Measurements from ENCODE around the gene SLC25A21.

Gene SLC25A21

DNA sequence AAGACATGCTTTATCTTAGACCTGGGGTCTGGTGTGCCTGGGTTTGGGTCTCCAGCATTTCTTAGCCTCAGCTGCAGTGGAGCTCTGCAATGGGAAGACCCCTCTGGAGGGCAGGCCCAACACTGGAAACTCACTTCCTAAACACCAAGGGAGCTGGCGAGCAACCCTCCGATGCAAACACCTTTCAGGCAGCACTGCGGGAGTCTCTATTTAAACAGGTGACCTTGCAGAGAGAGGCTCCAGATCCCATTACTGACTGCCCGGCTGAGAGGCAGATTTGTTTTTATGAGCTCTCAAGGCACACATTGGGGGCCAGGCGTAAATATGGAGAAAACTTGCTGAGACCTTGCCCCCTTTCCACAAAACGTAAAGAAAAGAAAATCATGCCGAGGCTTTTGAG, 315.3 kb downstream of the SLC25A21 start:
- DNase-seq = no peak

DNA sequence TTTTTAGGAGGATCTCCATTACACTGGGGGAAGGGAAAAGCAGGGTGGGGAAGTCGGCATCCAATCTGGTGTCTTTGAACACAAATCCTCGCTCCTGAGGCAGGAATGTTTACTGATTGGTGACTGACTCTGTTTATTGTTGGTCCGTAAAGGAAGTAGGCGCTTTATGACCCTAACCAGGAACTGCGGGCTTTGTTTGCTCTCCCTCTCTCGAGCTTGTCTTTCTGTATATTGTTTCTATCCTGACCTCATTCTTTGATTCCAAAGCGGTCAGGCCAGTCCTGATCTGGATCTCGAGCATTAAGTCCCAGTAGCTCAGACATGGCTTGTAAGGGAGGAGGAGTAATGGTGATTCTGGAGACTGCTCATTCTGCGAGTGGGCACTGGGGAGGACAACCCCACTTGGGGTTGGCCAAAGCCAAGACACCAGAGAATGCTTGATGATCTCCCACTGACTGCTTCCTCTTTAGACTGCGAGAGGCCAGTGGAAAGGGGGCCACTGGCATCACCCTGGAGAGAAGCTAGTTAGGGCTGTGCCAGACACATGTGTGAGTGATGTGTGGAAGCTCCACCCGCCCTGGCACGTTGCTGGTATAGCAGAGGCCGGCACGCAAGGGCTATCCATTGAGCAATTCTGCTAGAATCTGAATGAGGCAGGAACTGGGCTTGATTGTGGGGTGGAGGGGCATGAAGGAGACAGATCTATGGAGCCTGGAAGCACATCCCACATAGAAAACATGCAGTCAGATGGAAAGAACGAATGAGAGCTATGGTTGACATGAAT, 316.1 kb downstream of the SLC25A21 start:
- no peak for DNase-seq

GRCh38 chr14:36855396-36855795, 317.0 kb downstream of the SLC25A21 start:
- no peak for DNase-seq

DNA sequence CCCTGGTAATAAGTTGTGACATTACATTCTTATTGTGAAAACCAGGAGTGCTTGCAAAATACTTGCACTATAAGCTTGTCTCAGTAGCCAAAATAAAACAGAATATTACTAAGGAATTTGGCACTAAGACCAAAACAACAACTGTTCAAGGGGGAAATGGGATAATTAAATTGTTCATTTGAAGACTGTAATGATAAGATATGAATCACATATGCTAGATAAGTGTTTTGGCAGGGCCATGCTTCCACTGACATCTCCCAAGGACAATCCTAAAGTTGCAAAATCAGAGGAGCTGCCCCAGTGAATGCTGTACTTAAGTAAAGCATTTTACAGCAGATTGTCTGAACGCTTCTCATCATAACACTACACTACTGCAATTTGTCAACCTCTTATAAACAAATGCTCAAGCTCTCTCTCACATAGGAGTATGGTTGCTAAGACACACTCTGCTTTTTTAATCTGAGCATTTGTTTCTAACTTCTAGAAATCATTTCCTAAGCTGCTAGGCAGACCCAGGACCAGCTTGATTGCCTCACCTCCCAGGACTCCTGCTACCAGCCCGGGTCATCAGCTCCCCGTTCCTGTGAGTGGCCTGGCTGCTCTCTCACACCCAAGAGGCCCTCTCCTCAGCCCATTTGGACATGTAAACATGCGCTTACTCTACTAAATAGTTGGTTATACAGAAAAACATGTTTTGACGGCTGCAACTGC, 319.3 kb downstream of the SLC25A21 start:
- no peak for DNase-seq

GRCh38 chr14:36848213-36848612, 324.2 kb downstream of the SLC25A21 start:
- DNase-seq = no peak

- no peak for DNase-seq
These were observed 325.0 kb downstream of the SLC25A21 start for GRCh38 chr14:36847366-36847765.

DNA sequence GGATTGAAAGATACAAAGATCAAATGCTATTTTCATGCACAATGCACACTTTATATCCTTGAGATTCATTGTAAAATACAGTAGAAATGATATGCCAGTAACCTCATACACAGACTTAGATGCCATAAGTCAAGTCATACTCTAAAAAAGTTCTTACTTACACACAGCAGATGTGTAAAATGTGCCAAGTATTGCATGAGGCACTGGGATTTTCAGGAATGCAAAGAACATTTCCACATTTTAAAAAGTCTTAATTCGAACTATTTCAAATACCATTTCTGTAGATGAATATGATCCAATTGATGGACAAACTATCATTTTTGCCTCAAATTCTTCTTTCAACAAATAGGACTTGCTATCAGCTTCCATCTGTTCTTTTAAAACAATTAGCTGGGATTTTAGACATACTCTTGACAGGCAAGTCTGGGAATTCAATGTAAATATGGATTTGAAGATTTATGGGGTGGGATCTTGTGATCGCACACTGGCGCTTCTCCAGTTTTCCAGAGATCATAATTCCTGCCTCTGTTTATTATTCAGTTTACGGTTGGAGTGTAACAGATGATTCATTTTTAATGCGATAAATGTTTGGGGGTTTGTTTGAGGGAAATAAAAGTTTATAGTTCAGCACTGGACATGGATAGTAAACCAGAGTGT, 326.9 kb downstream of the SLC25A21 start:
- no peak for DNase-seq

DNA sequence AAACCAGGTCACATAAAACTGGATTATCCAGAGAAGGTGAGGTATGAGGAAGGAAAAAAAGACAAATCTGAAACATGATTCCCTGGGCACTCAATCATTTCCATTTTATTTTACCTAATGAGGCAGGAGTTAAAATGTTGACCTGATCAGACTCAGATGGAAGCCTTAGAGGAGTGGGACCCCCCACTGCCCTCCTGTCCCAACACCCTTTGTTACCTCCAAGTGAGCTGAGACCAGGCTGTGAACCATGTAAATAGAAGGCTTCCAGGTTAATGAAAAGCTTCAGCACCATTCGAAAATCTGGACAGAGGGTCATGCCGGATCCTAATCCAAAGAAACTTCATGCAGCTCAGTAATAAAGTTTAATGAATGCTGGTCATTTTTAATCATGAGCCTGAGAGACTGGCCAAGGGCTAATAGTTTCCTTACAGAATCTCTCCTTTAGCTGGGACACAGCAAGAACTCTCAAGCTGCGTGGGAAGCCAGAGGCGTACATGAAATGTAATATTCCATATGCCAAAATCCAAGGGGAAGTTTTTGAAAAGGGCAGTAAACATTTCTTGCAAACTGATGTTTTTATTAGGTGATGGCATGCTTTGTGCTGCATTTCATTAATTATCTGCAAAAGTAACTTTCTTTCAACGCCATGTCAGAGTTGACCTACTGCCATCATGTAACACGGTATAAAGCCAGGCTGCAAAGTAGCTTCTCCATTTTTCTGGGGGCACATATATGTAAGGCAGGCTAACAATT, 327.8 kb downstream of the SLC25A21 start:
- DNase-seq = no peak

DNA sequence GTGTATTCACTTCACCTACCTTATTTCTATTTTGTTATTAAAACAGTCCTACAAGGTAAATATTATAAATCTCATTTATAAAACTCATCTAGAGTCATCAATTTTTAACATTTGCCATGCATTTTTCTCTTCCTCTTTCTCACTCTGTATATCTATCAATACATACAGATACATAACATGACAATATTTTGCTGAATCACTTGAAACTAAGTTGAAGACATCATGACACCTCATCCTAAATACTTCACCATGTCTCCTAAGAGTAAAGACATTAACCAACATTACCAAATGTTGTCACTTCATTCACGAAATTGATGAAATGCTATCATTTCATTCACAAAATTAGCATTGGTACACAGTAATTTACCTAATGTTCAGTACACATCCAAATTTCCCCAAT, 329.0 kb downstream of the SLC25A21 start:
- DNase-seq = no peak

- DNase-seq = no peak
These were observed 337.3 kb downstream of the SLC25A21 start for GRCh38 chr14:36835128-36835527.

GRCh38 chr14:36834293-36834692, 338.1 kb downstream of the SLC25A21 start:
- DNase-seq = no peak

GRCh38 chr14:36829547-36829946, 342.9 kb downstream of the SLC25A21 start:
- DNase-seq = no peak

- no peak for DNase-seq
These were observed 344.5 kb downstream of the SLC25A21 start for GRCh38 chr14:36827861-36828260.

DNA sequence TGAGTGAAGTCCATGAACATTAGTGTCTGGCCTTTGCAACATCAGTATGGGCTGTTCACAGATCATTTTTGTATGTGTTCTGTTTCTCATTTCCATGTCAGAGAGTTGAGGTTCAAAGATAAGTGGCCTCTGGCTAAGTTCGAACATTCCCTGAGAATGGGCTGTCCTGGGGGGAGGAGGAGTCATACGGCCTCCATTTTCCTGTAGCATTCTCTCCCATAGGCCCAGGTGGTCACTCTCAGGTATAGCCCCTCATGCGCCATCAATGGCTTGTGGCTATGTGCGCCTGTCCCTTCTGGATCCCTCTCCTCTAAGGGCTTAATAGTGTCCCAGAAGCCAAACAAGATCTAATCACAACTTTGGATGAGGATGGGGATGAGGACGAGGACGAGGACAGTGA, 345.8 kb downstream of the SLC25A21 start:
- no peak for DNase-seq

DNA sequence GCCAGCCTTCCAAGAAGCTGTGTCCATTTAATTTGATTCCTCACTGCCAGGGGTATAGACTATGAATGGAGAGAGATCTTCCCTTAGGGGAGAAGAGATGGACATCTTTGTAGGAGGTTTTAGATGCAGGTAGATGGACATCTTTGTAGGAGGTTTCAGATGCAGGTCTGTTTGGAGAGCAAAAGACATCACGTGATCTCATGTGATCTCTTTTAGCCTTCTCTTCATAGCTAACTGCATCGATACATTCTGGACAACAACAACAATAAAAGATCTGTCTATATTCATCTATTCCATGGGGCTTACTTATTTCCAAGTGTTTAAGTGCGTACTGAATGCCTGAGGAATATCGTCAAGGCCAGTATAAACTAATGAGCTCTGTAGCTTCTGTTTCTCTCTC, 347.6 kb downstream of the SLC25A21 start:
- no peak for DNase-seq

DNA sequence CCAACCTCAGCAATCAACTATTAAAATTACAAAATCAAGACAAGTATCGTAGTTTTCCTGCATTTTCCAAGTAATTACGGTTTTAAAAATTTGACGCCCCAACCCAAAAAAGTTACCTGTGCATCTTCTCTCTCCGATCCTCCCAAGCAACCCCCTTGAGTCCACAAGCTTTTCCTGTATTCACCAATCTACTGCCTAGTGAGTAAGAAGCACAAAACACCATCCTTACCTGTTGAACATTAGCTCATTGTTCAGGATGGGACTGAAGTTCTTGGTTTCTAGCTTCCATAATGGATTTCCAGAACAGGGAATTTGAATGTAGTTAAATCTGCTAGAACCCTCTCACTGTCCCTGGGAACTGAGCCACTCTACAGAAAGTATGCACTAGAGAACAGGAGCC, 348.8 kb downstream of the SLC25A21 start:
- DNase-seq = no peak

DNA sequence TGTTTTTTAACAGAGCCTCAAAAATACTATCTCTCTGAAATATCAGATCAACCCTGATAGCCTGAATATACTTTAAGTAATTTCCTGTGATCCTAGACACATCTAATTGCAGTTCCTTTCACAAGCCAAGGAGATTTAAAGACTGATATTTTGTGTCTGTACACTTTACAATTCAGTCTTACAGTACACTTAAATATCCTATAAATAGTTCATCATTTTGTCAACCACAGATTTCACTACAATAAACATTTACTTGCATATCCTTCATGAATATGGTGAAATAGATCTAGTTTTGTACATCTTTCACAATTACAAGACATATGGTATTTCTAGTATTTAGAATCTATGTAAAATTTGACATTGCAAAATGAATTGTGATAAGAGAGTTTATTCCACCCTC, 349.7 kb downstream of the SLC25A21 start:
- no peak for DNase-seq

- no peak for DNase-seq
These were observed 351.5 kb downstream of the SLC25A21 start for GRCh38 chr14:36820901-36821300.

- DNase-seq = no peak
These were observed 352.2 kb downstream of the SLC25A21 start for GRCh38 chr14:36820111-36820709.

DNA sequence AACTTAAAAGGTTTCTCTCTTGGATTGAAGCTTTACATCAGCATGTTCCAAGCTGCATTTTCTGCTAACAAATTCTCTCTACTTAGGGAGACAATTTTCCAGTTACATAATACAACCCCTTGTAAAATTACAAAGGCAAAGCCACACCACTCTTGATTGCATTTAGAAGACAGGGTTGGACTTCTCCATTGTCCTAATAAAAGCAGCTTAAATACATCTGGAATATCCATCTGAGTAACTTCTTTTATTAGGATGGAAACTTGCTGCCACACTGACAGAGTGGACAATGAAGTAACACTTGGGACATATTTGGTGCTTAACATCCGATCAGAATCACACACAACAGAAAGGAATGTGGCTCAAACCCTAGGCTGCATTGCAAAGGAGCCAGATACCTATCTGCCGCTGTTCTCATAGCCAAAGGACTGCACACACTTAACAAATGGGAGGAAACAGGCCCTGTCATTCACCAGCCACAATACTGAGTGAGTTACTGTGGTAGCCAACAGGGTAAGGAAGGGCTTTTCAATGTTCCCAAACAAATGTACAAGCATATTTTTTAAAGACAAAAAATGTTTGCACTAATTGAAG, 353.5 kb downstream of the SLC25A21 start:
- DNase-seq = no peak

DNA sequence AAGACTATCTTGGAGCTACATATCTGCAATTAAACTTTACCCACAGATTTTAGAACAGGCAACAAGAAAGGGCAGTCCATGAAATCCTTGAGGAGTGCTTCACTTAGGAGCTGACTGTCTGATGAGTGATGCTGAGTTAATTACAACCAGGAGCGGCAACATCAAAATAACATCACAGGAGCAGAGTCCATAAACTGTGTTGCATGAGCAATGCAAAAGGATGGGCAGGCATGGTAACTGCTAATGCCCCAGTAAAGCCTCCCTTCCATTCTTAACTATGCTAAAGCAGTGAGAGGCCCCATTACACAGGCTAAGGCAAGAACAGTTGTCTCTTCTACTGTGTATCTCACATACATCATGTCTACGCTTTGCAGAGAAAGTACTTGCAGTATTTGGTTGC, 354.2 kb downstream of the SLC25A21 start:
- DNase-seq = no peak
